Endothelial cell (in vitro differentiated cells): ENCODE data around the gene ZNF605. TPM values are rescaled to one million over a fixed set of nuclear protein-coding genes. Genes with fewer than 3 reads are reported as not detected.

Experiments
- DNase-seq: peaks from one replicate; pipeline ENCODE4 v3.0.0; 2021; ENCODE audit warnings: low spot score
- H3K27ac Mint-ChIP-seq: one replicate; pipeline ENCODE4 v1.8.0; 2021; ENCODE audit warnings: mixed read lengths, inconsistent platforms; ENCODE audit not compliant: unreplicated experiment
- H3K27me3 Mint-ChIP-seq: one replicate; pipeline ENCODE4 v1.8.0; 2021; ENCODE audit warnings: mild to moderate bottlenecking, moderate library complexity, mixed read lengths, inconsistent platforms; ENCODE audit not compliant: unreplicated experiment
- H3K36me3 Mint-ChIP-seq: one replicate; pipeline ENCODE4 v1.8.0; 2021; ENCODE audit warnings: mild to moderate bottlenecking, low read depth, mixed read lengths, inconsistent platforms; ENCODE audit not compliant: unreplicated experiment
- H3K4me1 Mint-ChIP-seq: one replicate; pipeline ENCODE4 v1.8.0; 2021; ENCODE audit warnings: mild to moderate bottlenecking, mixed read lengths, inconsistent platforms; ENCODE audit not compliant: unreplicated experiment
- H3K4me3 Mint-ChIP-seq: one replicate; pipeline ENCODE4 v1.8.0; 2021; ENCODE audit warnings: mild to moderate bottlenecking, mixed read lengths, inconsistent platforms; ENCODE audit not compliant: unreplicated experiment
- H3K9me3 Mint-ChIP-seq: one replicate; pipeline ENCODE4 v1.8.0; 2021; ENCODE audit warnings: mixed read lengths, inconsistent platforms; ENCODE audit not compliant: unreplicated experiment
- total RNA-seq: library from RNA; stranded (reverse); fragmentation: NEBNext Ultra II Directional; extraction: Animal tissue kit (Norgen Biotek cat#: 25700); gene quantifications from one replicate; pipeline ENCODE4 v1.2.1, GENCODE V29; 2021; ENCODE audit not compliant: unreplicated experiment
- TF ChIP-seq, protein P1 (sequence below): fragments of 200-600 bp; sonication (generic); IDR thresholded peaks from one replicate; pipeline ENCODE4 v1.5.0; 2021; ENCODE audit warnings: antibody characterized with exemption; ENCODE audit not compliant: unreplicated experiment

Gene ZNF605
- total RNA-seq, 1 donor from 2014 or later = 8.3 TPM

GRCh38 chr12:132952371-132953162 lies 3.5 kb downstream of the ZNF605 start:
- Mint-ChIP-seq H3K27me3 (peaks cover 42% of the 10 kb centered on the region), H3K27ac (peak overlapping the region; percentile 5), H3K4me3 (peak overlapping the region; percentile 72), H3K9me3 (peaks cover 43% of the 10 kb centered on the region), H3K4me1 (peaks cover 18% of the 10 kb centered on the region), H3K36me3 (peaks cover 58% of the 10 kb centered on the region)
- TF ChIP-seq, protein P1, sequence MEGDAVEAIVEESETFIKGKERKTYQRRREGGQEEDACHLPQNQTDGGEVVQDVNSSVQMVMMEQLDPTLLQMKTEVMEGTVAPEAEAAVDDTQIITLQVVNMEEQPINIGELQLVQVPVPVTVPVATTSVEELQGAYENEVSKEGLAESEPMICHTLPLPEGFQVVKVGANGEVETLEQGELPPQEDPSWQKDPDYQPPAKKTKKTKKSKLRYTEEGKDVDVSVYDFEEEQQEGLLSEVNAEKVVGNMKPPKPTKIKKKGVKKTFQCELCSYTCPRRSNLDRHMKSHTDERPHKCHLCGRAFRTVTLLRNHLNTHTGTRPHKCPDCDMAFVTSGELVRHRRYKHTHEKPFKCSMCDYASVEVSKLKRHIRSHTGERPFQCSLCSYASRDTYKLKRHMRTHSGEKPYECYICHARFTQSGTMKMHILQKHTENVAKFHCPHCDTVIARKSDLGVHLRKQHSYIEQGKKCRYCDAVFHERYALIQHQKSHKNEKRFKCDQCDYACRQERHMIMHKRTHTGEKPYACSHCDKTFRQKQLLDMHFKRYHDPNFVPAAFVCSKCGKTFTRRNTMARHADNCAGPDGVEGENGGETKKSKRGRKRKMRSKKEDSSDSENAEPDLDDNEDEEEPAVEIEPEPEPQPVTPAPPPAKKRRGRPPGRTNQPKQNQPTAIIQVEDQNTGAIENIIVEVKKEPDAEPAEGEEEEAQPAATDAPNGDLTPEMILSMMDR = no peak
- DNase-seq = no peak

GRCh38 chr12:132951649-132952048 lies 4.5 kb downstream of the ZNF605 start:
- no peak for DNase-seq
- TF ChIP-seq, protein P1 = no peak
- H3K27ac Mint-ChIP-seq = no peak overlapping the region
- H3K4me1 Mint-ChIP-seq = peaks cover 18% of the 10 kb centered on the region
- peaks cover 42% of the 10 kb centered on the region for H3K9me3 Mint-ChIP-seq
- no peak overlapping the region for H3K4me3 Mint-ChIP-seq
- peaks cover 53% of the 10 kb centered on the region for H3K36me3 Mint-ChIP-seq
- peaks cover 37% of the 10 kb centered on the region for H3K27me3 Mint-ChIP-seq

DNA sequence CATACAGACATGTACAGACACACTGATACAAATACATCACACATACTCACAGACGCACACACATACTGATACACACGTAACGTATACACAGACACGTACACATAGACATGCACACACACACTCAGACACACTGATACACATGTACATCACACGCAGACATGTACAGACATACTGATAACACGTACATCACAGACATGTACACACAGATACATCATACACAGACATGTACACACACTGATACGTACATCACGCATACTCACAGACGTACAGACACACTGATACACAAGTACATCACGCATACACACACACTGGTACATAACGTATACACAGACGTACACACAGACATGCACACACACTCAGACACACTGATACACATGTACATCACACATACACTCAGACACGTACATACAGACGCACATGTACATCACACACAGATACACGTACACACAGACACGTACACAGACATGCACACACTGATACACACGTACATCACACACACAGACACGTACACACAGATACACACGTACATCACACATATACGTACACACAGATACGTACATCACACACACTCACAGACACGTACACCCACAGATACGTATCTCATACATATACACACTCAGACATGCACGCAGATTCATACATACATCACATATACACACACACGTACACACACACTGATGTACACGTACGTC lies 5.1 kb downstream of the ZNF605 start:
- peaks cover 15% of the 10 kb centered on the region for H3K4me1 Mint-ChIP-seq
- DNase-seq = no peak
- H3K27ac Mint-ChIP-seq = no peak overlapping the region
- no peak overlapping the region for H3K4me3 Mint-ChIP-seq
- TF ChIP-seq, protein P1 = no peak
- peaks cover 33% of the 10 kb centered on the region for H3K27me3 Mint-ChIP-seq
- H3K9me3 Mint-ChIP-seq = peaks cover 42% of the 10 kb centered on the region
- peaks cover 54% of the 10 kb centered on the region for H3K36me3 Mint-ChIP-seq

DNA sequence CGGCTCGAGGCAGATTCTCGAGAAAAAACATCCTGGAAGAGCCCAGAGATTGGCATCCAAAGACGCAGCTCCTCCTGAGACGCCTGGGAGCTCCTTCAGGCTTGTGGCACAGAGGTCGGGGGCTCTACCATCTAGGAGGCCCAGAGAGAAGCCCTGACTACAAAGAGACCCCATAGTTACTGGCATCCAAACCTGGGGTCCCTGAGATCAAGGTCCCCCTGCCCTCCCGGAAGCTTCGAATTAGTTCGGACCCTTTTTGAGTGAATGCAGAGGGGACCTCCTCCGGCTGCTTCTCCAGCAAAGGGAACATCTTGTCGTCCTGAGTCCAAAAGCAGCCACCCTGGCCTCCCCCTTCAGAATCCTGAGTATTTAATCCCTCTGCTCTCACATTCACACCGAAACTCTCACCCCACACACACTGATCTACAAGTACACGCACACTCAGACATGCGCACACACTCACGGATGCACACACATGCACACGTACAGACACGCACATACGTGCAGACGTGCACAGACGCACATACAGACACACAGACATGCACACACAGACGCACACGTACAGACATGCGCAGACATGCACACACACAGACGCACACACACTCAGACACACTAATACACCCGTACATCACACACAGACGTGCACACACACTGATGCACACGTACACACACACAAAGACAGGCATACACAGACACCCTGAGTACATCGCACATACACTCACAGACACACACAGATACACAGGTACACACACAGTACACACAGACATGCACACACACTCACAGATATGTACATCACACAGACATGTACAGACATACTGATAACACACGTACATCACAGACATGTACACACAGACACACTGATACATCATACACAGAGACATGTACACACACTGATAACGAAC lies 5.9 kb downstream of the ZNF605 start:
- peaks cover 34% of the 10 kb centered on the region for H3K27me3 Mint-ChIP-seq
- peaks cover 11% of the 10 kb centered on the region for H3K4me1 Mint-ChIP-seq
- DNase-seq = no peak
- H3K4me3 Mint-ChIP-seq = no peak overlapping the region
- peaks cover 57% of the 10 kb centered on the region for H3K36me3 Mint-ChIP-seq
- TF ChIP-seq, protein P1 = no peak
- peaks cover 45% of the 10 kb centered on the region for H3K9me3 Mint-ChIP-seq
- H3K27ac Mint-ChIP-seq = no peak overlapping the region
